ENCODE results near the gene SPNS1. TPM values are rescaled to one million over a fixed set of nuclear protein-coding genes. Genes with fewer than 3 reads are reported as not detected.

SPNS1 gene
- total and polyA plus RNA-seq, 4 donors = 11.5 to 20.5 (median 15.7) TPM

GRCh38 chr16:28986492-28986891 is 11.9 kb downstream of the SPNS1 start:
- TF ChIP-seq REST (IDR thresholded peaks at IDR 0.05) = no peak
- TF ChIP-seq RXRA (IDR thresholded peaks at IDR 0.05) = no peak
- TF ChIP-seq SP1 (IDR thresholded peaks at IDR 0.05) = no peak
- no peak for TF ChIP-seq GABPA (IDR thresholded peaks at IDR 0.05 in 1 of 2, conservative IDR thresholded peaks at IDR 0.05 in 1 of 2)
- TF ChIP-seq FOXA1 (IDR thresholded peaks at IDR 0.05) = no peak
- TF ChIP-seq EGR1 (IDR thresholded peaks at IDR 0.05; ENCODE audit: low read depth in 2 of 2) = no peak
- Histone ChIP-seq H3K4me1 (ENCODE audit: control insufficient read depth in 4 of 4, insufficient read depth in 4 of 4, low read length in 3 of 4) (no peaks in the 10 kb centered on the region), H3K36me3 (ENCODE audit: control insufficient read depth in 4 of 4, insufficient read depth in 3 of 4, low read depth in 1 of 4, low read length in 3 of 4) (peaks cover 3 to 47% (median 6%) of the 10 kb centered on the region in 4 donors)

GRCh38 chr16:28987170-28987853 is 12.7 kb downstream of the SPNS1 start:
- H3K4me3 ChIP-seq (ENCODE audit: low read depth in 1 of 3, low read length in 3 of 3) = no peak overlapping the region
- H3K4me1 ChIP-seq (ENCODE audit: control insufficient read depth in 4 of 4, insufficient read depth in 4 of 4, low read length in 3 of 4) = no peaks in the 10 kb centered on the region
- no peak overlapping the region for H3K9ac ChIP-seq (ENCODE audit: low read depth in 1 of 2, low read length in 2 of 2)
- H3K27me3 ChIP-seq (ENCODE audit: control insufficient read depth in 4 of 4, insufficient read depth in 4 of 4, low read length in 3 of 4) = no peaks in the 10 kb centered on the region
- TF ChIP-seq RAD21 (IDR thresholded peaks at IDR 0.05) (no peak), MAX (IDR thresholded peaks at IDR 0.05) (no peak), SP1 (IDR thresholded peaks at IDR 0.05) (no peak), REST (IDR thresholded peaks at IDR 0.05) (no peak)
- H3K36me3 ChIP-seq (ENCODE audit: control insufficient read depth in 4 of 4, insufficient read depth in 3 of 4, low read depth in 1 of 4, low read length in 3 of 4) = peaks cover 3 to 40% (median 6%) of the 10 kb centered on the region in 4 donors
- H3K9me3 ChIP-seq (ENCODE audit: control insufficient read depth in 4 of 4, low read length in 3 of 4) = peaks cover 0 to 3% (median 0%) of the 10 kb centered on the region in 4 donors
- no peak for DNase-seq (ENCODE audit: low spot score)
- H3K27ac ChIP-seq (ENCODE audit: low read depth in 1 of 2, low read length in 2 of 2) = no peak overlapping the region
- WGBS = 94% methylated on average over 4 of the region's 4 CpGs

More at GRCh38 chr16:28986492-28986891, 11.9 kb downstream of the SPNS1 start:
- 91% methylated on average over 13 of the region's 13 CpGs for WGBS
- no peak for DNase-seq (ENCODE audit: low spot score)
- Histone ChIP-seq H3K4me3 (ENCODE audit: low read depth in 1 of 3, low read length in 3 of 3) (no peak overlapping the region), H3K9ac (ENCODE audit: low read depth in 1 of 2, low read length in 2 of 2) (no peak overlapping the region), H3K27me3 (ENCODE audit: control insufficient read depth in 4 of 4, insufficient read depth in 4 of 4, low read length in 3 of 4) (no peaks in the 10 kb centered on the region), H3K27ac (ENCODE audit: low read depth in 1 of 2, low read length in 2 of 2) (no peak overlapping the region), H3K9me3 (ENCODE audit: control insufficient read depth in 4 of 4, low read length in 3 of 4) (peaks cover 0 to 3% (median 0%) of the 10 kb centered on the region in 4 donors)

- no peak for DNase-seq (ENCODE audit: low spot score)
- WGBS = 95% methylated on average over 14 of the region's 14 CpGs
- Histone ChIP-seq H3K27me3 (ENCODE audit: control insufficient read depth in 4 of 4, insufficient read depth in 4 of 4, low read length in 3 of 4) (no peaks in the 10 kb centered on the region), H3K9me3 (ENCODE audit: control insufficient read depth in 4 of 4, low read length in 3 of 4) (peaks cover 0 to 3% (median 0%) of the 10 kb centered on the region in 4 donors), H3K9ac (ENCODE audit: low read depth in 1 of 2, low read length in 2 of 2) (no peak overlapping the region), H3K27ac (ENCODE audit: low read depth in 1 of 2, low read length in 2 of 2) (no peak overlapping the region), H3K36me3 (ENCODE audit: control insufficient read depth in 4 of 4, insufficient read depth in 3 of 4, low read depth in 1 of 4, low read length in 3 of 4) (peaks cover 0 to 22% (median 3%) of the 10 kb centered on the region in 4 donors), H3K4me1 (ENCODE audit: control insufficient read depth in 4 of 4, insufficient read depth in 4 of 4, low read length in 3 of 4) (no peaks in the 10 kb centered on the region), H3K4me3 (ENCODE audit: low read depth in 1 of 3, low read length in 3 of 3) (no peak overlapping the region)
- no peak for TF ChIP-seq FOXA2 (IDR thresholded peaks at IDR 0.05)
- TF ChIP-seq RAD21 (IDR thresholded peaks at IDR 0.05) = no peak
- no peak for TF ChIP-seq YY1 (IDR thresholded peaks at IDR 0.05)
- no peak for TF ChIP-seq MAX (IDR thresholded peaks at IDR 0.05)
- no peak for TF ChIP-seq GABPA (IDR thresholded peaks at IDR 0.05 in 1 of 2, conservative IDR thresholded peaks at IDR 0.05 in 1 of 2)
- no peak for TF ChIP-seq FOXA1 (IDR thresholded peaks at IDR 0.05)
- TF ChIP-seq EGR1 (IDR thresholded peaks at IDR 0.05; ENCODE audit: low read depth in 2 of 2) = no peak
- TF ChIP-seq SP1 (IDR thresholded peaks at IDR 0.05) = no peak
- TF ChIP-seq ZBTB33 (IDR thresholded peaks at IDR 0.05) = no peak
- no peak for TF ChIP-seq TAF1 (conservative IDR thresholded peaks at IDR 0.05)
- no peak for TF ChIP-seq HNF4G (IDR thresholded peaks at IDR 0.05)
Measured at GRCh38 chr16:28989363-28989762, 14.8 kb downstream of the SPNS1 start.

All from liver (tissue), 9 donors.